OCI-LY3 (cell line): Measurements from ENCODE around the gene SOX5.

Experiments used
- EZH2phosphoT487 ChIP-seq: fragments of 200-600 bp; shearing (Covaris generic); IDR thresholded peaks from 2 replicates; pipeline ENCODE4 v1.6.1; 2018; ENCODE audit warnings: antibody characterized with exemption, mixed run types, low read depth
- TF ChIP-seq, protein P1 (sequence below): fragments of 200-600, 300-600 bp; sonication (generic); IDR thresholded peaks from 2 replicates; pipeline ENCODE4 v1.5.1; 2014; ENCODE audit warnings: antibody characterized with exemption, low read length, low read depth

DNA sequence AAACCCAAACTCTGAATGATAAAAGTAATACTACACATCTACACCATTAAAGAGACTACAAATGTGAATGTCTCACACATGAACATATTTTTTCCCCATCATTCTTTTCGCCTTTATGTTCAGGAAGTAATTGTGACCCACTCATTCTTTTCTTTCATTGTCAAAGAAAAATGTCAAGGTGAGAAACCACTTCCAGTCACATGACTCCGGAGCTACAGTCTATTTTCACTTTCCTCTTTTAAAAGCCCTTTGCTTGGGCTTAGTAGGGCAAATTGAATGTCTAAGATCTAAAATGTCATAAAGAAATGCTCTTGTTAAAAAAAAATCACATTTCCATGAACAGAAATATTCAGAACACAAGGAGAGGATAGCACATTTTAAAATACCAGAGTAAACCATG lies 461.3 kb downstream of the SOX5 start:
- TF ChIP-seq, protein P1, sequence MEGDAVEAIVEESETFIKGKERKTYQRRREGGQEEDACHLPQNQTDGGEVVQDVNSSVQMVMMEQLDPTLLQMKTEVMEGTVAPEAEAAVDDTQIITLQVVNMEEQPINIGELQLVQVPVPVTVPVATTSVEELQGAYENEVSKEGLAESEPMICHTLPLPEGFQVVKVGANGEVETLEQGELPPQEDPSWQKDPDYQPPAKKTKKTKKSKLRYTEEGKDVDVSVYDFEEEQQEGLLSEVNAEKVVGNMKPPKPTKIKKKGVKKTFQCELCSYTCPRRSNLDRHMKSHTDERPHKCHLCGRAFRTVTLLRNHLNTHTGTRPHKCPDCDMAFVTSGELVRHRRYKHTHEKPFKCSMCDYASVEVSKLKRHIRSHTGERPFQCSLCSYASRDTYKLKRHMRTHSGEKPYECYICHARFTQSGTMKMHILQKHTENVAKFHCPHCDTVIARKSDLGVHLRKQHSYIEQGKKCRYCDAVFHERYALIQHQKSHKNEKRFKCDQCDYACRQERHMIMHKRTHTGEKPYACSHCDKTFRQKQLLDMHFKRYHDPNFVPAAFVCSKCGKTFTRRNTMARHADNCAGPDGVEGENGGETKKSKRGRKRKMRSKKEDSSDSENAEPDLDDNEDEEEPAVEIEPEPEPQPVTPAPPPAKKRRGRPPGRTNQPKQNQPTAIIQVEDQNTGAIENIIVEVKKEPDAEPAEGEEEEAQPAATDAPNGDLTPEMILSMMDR = no peak
- TF ChIP-seq EZH2phosphoT487 = no peak
